SIG-M5 (cell line): Measurements from ENCODE around the gene HYDIN.

Source experiments
- DNase-seq: peaks from one replicate; lab custom pipeline; 2025; lab: John Stamatoyannopoulos, UW

Gene HYDIN

DNA sequence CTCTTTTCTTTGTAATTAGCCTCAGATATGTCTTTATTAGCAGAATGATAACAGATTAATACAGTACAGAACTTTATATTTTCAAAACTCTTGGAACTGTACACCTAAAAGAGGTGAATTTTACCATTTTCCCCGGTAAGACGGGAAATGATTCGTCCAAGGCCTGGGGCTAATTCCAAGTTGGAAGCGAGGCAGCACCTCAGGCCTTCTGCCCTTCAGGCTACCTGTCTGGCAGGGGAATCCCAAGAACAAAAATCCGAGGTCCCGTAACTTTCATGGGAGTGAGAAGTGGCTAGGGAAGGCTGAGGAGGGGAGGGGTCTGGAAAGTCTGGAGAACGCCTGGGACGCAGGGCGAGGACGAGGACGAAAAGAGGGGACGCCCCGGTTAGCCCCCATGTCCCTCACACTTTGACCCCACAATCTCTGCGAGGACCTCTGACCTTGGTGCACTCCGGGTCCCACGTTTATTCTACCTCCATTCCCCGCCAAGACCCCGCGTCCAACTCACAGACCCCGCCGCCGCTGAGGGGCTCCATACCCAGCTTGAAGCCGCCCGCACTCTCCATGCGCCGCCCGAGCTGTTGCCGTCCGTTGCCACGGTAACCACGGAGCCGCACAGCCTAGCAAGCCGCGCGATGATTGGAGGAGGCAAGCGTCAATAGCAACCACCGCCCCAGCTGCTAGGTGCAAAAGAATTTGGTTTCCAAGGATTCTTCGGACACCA, at the start of gene HYDIN:
Gene HYDIN, minus strand, starts transcription at position 601 of the 724 bp plus-strand sequence. CDS start 43,827 bp downstream, outside the sequence.
- DNase-seq, result no peak

GRCh38 chr16:71276589-71277334, 46.2 kb upstream of the HYDIN start:
- no peak for DNase-seq

DNA sequence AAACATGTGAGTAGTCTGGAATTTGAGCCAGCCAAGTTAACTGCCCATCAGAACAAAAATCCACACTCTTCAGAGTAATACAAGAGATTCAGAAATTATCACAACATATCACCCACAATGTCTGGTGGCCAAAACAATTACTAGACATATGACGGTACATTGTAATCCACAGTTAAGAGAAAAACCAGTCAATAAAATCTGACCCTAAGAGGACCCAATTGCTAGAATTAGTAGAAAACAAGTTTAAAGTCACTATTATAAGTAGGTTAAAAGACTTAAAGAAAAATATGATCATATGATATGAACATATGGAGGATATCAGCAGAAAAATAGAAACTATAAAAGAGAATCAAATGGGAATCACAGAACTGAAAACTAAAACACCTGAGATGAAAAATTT, 42.9 kb upstream of the HYDIN start:
- DNase-seq, result no peak

- no peak for DNase-seq
Measured at GRCh38 chr16:71264299-71264698, 33.8 kb upstream of the HYDIN start.

DNA sequence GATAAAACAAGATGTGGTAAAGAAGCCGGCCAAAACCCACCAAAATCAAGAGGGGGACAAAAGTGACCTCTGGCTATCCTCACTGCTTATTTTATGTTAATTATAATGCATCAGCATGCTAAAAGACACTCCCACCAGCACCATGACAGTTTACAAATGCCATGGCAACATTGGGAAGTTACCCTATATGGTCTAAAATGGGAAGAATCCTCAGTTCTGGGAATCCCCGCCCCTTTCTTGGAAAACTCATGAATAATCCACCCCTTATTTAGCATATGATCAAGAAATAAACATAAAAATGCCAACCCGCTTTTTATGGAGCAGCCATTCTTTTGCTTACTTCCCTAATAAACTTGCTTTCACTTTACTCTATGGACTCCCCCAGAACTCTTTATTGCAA, 33.1 kb upstream of the HYDIN start:
- no peak for DNase-seq

GRCh38 chr16:71262391-71262790, 31.9 kb upstream of the HYDIN start:
- no peak for DNase-seq

DNA sequence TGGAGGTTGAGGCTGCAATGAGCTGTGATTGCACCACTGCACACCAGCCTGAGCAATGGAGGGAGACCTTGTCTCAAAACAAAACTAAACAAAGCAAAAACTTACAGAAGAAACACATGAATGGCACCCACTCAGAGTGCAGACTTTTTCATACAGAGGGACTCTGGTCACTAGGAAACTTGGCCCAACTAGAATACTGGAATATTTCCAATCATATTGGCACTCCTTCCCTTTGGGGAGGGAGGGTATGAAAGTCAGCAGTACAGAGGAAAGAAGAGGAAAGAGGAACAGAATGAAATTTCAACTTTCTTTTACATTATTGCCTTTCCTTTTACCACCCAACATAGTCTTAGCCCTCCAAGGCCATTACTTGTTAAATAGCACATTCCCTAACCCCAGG, 30.5 kb upstream of the HYDIN start:
- DNase-seq, result no peak

DNA sequence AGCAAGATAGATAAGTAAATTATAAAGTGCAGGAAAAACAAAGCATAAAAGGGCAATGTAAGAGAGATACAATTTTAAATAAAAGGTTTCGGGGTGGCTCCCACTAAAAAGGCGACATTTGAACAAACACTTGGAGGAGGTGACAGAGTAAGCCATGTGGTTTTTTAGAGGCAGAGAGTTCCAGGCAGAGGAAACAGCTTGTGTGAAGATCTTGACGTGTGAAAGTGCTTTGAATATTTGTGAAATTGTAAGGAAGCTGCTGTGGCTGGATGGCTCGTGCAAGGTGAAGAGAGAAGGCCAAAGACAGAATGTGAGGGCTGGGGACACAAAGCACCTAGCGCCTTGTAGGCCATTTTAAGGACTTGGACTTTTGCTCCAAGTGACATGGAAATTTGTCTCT, 28.6 kb upstream of the HYDIN start:
- no peak for DNase-seq

DNA sequence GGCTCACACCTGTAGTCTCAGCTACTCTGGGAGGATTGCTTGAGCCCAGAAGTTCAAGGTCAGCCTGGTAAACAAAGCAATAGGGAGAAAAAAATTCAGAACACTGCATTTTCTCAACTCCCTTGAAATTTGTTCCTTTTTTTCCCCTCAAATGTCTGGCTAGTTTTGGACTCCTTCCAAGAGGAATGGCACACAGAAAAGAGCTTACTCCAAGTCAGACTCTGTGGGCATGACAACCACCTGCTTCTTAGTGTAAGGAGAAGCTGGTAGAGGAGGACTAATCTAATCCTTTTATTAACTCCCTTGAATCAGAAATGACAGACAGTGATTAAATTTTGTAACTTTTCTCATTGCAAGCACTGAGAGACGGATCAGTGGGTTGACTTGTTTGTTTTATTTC, 27.9 kb upstream of the HYDIN start:
- no peak for DNase-seq

DNA sequence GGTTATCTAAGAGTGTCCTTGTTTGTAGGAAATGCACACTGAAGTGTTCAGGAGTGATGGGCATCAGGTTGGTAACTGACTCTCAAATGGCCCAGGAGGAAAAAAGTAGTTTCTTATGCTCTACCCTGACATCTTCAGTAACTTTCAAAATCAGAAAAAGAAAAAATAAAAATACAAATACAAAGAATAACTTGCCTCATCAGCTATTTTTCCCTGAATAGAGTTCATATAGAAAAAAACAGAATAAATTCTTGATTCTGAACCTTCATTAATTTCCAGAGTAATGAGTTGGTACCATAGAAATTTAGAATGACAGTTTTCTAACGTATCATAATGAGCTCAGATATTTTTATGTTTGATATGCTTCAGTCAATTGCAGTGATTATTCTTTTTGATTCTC, 27.2 kb upstream of the HYDIN start:
- no peak for DNase-seq

GRCh38 chr16:71255721-71256120, 25.2 kb upstream of the HYDIN start:
- no peak for DNase-seq

GRCh38 chr16:71254832-71255525, 24.5 kb upstream of the HYDIN start:
- DNase-seq, result no peak

- no peak for DNase-seq
Measured at GRCh38 chr16:71250461-71251235, 20.1 kb upstream of the HYDIN start.

DNA sequence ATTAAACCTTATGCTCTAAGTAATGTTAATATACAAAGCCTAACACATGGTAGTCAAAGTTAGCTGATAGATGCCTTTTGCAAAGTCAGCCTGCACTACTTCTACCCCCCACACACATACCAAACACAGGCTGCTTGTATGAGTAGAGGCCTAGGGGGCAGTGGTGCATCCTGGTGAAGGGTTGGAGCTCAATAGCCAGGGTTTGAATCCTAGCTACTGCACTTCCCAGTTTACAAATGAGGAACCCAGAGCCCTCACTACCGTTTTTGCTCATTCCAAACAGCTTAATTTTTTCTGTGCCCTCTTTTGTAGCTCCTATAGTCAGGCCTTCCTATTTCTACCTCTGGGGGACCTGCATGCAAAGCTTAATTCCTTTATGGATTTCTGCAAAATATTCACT, 18.9 kb upstream of the HYDIN start:
- no peak for DNase-seq

DNA sequence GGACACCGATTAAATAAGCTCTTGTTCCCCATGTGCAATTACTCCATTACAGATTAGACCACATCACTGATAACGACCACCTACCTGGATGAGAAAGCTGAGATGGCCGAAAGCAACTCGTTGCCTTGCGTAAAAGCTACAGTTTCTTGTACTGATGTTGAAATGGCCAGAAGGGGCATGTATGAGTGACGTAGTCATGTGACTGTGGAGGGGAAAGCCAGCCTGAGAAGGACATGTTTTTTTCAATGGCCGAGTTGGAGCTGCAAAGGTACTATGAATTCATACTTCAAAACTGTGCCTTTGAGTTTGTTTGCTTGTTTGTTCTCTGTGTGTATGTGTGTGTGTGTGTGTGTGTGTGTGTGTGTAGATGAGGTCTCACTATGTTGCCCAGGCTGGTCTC, 17.0 kb upstream of the HYDIN start:
- no peak for DNase-seq

GRCh38 chr16:71246309-71246708, 15.8 kb upstream of the HYDIN start:
- no peak for DNase-seq

DNA sequence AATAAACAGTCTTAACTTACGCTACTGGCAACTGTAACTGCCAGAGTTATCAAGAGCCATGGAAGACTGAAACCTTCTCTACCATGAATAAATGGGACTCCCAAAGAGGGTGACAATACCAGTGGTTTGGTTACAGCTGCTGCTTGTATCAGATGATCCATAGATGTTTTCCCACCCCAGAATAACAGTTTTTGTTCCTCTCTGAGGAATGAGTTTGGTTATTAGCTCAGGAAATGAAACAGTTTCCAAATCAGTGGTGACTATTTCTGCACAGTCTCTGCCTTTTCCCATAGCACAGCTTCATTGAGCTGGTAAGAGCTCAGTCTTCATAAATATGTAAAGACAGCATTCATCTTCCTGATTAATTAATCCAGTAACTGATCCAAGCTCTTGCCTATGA, 14.0 kb upstream of the HYDIN start:
- no peak for DNase-seq

GRCh38 chr16:71242601-71243000, 12.1 kb upstream of the HYDIN start:
- no peak for DNase-seq

- DNase-seq, result no peak
Measured at GRCh38 chr16:71242036-71242435, 11.5 kb upstream of the HYDIN start.

DNA sequence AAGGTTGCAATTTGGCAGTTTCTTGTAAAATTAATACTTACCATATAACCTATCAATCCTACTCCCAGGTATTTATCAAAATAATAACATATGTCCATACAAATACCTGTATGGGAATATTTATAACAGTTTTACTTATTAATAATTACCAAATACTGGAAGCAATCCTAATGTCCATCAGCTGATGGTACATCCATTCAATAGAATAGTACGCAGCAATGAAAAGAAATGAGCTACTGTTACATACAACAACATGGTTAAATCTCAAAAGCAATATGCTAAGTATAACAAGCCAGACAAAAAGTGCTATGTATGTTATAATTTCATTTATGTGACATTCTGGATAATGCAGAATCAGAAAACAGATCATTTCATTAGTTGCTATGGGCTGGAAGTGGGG, 1.2 kb downstream of the HYDIN start:
- no peak for DNase-seq

DNA sequence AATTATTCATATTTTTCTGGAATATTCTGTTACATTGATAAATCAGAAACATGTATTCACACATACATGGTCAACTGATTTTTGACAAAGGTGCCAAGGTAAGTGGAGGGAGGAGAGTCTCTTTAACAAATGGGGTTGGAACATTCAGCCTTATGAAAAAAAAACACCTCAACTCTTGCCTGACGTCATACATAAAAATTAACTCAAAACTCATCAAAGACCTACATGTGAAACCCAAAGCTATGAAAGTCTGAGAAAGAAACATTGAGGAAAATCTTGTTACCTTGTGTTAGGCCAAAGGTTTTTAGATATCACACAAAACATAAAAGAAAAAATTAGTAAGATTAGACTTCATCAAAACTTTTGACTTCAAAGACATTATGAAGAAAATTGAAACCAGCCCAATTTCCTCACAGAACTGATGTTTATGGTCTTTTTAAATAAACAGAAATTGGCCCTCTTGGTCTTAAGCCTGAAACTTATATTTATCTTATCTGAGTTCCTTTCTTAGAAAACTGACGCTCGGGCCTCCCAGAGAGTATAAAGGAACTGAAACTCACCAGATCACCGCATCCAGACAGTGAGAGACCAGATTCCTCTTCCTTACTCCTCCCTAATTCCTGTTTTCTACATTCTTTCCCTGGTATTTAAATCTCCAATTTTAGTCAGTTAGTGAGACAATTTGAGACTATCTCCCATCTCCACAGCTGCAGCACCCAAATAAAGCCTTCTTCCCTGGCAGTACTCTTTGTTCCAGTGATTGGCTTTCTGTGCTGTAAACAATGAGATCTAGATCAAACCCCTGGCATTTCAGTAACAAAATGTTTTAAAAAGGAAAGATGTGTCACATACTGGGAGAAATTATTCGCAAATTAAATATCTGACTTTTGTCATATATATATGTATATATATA, 4.0 kb downstream of the HYDIN start:
- DNase-seq, result no peak
